Amniotic stem cell (primary cell): ENCODE data around the gene MIPOL1.
"Not testable (repeated sequence)": the region's sequence is repeated elsewhere in the genome, so short reads cannot be mapped to it uniquely, and the experiment has no call there.

Experiments used
- DNase-seq: peaks from one replicate; lab custom pipeline; 2025; lab: John Stamatoyannopoulos, UW

Gene MIPOL1

DNA sequence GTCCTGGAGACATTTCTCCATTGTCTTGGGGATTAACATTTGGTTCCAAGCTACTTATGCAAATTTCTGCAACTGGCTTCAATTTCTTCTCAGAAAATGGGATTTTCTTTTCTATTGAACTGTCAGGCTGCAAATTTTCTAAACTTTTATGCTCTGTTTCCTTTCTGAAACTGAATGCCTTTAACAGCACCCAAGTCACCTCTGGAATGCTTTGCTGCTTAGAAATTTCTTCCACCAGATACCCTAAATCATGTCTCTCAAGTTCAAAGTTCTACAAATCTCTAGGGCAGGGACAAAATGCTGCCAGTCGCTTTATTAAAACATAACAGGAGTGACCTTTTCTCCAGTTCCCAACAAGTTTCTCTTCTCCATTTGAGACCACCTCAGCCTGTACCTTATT is 264.7 kb downstream of the MIPOL1 start:
- not testable (repeated sequence) for DNase-seq

DNA sequence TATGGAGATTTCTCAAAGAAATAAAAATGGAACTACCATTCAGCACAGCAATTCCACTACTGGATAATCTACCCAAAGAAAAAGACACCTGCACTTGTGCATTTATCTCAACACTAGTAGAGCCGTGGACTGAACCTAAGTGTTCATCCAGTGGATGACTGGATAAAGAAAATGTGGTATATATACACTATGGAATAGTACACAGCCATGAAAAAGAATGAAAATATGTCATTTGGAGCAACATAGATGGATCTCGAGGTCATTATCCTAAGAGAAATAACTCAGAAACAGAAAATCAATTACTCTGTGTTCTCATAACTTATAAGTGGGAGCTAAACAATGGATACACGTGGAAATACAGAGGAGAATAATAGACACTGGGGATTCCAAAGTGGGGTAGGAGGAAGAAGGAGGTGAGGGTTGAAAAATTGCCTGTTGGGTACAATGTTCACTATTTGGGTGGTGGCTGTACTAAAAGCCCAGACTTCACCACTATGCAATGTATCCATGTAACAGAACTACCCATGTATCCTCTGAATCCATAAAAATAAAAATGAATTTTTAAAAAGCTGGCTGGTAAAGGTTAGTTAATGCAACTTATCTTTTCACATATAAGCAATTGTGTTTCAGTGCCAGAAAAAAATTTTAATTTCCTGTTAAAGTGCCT is 266.6 kb downstream of the MIPOL1 start:
- DNase-seq = no peak

DNA sequence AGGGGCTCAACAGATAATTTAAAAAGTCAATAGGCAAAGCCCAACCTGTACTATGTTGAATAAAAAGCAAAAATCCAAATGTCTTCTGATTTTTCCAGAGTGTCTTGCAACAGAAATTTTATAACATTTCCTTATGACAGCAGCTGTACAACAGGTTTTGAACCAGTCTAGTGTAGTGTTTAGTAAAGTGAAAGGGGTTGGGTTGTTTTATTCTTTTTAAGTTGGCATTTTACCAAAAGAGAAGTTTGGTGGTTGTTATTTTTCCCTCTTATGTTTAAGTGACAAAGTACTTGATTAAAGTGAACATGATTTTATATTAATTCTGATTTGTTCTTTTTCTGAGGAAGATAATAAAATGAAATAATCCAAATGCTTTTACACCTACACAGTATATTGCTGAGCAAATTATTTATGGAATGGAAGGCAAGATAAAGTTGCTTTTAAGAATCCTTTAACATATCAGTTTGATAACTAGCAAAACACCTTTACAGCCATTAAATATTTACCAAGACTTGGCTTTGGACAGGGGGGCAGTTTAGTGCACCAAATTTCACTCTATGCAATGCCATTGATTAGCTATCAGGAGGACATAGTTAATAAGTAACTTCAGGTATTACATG is 268.4 kb downstream of the MIPOL1 start:
- DNase-seq = no peak

DNA sequence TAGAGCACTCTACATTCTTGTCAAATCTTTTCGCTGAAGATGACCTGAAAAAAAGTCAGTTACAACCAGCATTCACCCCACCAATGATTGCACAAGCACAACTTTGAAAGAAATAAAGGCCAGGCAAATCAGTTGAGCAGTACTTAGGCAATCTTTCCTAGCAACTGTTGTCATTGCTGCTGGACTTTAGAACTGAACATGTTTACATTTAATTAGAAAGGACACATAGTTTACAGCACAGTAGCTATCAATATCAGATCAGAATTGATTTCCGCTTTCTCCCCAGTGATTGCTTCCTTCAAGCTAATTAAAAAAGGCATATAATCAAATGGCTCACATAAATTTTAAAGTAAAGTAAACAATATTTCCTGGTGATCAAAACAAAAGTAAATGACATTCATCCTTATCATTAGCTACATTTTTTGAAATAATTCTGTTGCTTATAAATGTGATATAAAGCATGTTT is 268.9 kb downstream of the MIPOL1 start:
- no peak for DNase-seq

DNA sequence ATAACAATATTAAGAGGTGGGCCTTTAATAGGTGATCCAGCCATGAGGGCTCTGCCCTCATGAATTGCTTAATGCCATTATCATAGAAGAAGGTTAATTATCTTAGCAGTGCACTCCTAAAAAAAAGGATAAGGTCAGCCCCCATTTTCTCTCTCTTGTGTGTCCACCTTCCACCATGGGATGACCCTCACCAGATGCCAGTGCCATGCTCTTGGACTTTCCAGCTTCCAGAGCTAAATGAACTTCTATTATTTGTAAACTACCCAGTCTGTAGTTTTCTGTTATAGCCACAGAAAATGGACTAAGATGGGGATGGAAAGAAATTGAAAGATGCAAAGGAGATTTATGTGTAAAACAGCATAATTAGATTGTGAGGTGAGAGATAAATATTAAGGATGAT is 271.9 kb downstream of the MIPOL1 start:
- no peak for DNase-seq

DNA sequence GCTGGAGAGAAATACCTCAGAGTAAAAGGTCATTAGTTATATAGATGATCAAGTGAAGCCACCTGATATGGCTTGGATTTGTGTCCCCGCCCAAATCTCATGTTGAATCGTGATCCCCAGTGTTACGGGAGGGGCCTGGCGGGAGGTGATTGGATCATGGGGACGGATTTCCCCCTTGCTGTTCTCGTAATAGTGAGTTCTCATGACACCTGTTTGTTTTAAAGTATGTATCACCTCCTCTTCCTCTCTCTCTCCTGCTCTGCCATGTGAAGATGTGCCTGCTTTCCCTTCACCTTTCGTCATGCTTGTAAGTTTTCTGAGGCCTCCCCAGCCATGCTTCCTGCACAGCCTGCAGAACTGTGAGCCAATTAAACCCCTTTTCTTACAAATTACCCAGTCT is 272.5 kb downstream of the MIPOL1 start:
- no peak for DNase-seq

DNA sequence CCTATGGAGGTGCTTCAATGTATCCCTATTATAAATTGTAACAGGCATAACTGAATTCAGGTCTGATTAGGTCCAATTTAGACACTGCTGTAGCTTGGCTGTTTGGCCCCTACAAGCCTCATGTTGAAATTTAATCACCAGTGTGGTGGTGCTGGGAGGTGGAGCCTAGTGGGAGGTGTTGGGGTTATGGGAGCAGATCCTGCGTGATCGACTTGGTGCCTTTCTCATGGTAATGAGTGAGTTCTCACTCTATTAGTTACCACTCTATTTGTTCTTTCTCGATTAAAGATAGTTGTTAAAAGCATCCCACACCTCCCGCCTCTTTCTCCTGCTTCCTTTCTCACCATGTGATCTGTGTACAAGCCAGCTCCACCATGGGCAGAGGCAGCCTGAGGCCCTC is 275.2 kb downstream of the MIPOL1 start:
- DNase-seq = no peak

DNA sequence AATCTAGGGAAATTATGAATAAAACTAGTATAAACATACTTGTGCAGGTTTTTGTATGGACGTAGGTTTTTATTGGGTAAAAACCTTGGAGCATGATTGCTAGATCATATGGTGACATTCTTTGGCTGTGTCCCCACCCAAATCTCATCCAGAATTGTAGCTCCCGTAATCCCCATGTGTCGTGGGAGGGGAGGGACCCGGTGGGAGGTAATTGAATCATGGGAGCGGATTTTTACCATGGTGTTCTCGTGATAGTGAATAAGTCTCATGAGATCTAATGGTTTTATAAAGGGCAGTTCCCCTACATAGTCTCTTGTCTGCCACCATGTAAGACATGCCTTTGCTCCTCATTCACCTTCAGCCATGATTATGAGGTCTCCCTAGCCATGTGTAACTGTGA is 276.5 kb downstream of the MIPOL1 start:
- DNase-seq = no peak

DNA sequence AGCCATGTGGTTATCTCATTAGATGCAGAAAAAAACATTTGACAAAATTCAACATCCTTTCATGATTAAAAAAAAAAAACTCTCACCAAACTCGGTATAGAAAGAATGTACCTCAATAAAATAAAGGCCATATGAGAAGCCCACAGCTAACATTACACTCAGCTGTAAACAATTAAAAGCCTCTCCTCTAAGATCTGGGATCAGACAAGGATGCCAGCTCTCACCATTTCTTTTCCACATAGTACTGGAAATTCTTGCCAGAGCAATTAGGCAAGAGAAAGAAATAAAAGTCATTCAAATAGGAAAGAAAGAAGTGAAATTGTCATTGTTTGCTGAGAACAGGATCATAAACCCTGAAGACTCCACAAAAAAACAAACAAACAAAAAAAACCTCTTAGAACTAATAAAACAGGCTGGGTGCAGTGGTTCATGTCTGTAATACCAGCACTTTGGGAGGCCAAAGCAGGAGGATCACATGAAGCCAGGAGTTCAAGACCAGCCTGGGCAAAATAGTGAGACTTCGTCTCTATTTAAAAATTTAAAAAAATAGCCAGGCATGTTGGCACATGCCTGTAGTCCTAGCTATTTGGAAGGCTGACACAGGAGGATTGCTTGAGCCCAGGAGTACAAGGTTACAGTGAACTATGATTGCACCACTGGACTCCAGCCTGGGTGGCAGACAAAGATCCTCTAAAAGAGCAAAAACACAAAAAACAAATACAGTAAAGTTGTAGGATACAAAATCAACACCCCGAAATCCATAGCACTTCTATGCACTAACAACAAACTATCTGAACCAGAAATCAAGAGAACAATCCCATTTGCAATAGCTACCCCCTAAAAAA is 282.9 kb downstream of the MIPOL1 start:
- DNase-seq = no peak

DNA sequence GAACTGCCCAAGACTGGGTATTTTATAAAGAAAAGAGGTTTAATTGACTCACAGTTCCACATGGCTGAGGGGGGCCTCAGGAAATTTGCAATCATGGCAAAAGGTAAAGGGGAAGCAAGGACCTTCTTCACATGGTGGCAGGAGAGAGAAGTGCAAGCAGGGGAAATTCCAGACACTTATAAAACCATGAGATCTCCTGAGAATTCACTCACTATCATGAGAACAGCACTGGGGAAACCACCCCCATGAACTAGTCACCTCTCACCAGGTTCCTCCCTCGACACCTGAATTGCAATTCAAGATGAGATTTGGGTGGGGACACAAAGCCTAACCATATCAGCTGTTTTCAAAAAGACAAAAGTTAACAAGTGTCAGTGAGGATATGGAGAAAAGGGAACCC is 284.7 kb downstream of the MIPOL1 start:
- DNase-seq = no peak

DNA sequence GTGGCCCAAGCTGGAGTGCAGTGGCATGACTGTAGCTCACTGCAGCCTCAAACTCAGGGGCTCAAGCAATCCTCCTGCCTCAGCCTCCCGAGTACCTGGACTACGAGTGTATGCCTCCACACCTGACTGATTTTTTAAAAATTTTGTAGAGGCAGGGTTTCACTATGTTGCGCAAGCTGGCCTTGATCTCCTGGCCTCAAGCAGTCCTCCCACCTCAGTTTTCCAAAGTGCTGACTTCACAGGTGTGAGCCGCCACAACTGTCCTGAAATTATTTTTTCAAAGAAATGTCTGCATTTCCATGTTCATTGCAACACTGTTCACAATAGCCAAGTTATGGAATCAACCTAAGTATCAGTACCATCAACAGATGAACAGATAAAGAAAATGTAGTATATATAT is 285.9 kb downstream of the MIPOL1 start:
- no peak for DNase-seq

DNA sequence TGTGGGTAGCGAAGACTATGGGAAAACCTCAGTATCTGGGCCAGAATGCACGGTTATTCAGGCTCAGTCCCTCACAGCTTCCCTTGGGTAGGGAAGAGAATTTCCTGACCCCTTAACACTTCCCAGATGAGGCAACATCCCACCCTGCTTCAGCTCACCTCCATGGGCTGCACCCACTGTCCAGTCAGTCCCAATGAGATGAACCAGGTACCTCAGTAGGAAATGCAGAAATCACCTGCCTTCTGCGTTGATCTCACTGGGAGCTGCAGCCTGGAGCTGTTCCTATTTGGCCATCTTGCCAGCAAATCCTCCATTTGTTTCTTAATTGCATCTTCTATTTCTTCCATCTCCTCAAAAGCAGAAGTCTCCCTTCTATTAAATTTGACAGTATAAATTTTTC is 292.9 kb downstream of the MIPOL1 start:
- no peak for DNase-seq

DNA sequence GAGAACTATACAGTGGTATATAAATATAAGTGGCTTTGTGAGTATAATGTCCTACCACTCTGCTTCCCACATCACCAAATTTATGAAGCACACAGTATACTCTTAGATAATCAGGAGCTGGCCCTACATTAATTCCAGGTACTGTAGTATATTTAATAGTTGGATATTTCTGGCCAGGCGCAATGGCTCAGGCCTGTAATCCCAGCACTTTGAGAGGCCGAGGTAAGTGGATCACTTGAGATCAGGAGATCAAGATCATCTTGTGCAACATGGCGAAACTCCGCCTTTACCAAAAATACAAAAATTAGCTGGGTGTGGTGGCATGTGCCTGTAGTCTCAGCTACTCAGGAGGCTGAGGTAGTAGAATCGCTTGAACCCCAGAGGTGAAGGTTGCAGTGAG is 293.3 kb downstream of the MIPOL1 start:
- DNase-seq = no peak

DNA sequence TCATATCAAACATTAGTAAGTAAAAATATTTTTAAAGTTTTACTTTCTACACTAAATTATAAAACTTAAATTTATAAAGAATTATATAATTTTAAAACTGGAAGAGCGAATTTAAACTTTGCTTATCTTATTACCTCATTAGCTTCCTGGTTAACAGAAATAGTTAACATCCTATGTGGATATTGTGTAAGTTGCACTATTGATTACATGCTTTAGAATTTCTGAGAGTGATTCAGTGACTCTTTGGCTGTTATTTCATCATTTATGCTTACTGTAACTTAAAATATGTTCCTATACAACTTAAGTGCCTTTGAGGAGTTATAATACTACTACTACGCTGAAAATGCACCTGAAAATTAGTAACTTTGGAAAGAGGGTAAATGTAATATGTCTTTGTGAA is 295.9 kb downstream of the MIPOL1 start:
- DNase-seq = no peak

DNA sequence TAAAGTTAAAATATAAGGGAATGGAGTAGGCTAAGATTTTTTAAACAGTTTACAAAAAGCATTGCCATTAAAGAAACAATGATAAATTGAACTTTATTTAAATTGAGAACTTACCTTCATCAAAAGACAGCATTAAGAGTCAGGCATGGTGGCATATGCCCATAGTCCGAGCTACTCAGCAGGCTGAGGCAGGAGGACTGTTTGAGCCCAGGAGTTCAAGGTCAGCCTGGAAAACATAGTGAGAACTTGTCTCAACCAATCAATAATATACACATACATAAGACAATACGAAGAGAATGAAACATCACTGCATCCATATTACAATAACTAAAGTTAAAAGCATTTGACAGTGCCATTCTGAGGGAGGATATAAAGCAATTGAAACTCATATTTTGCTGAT is 299.7 kb downstream of the MIPOL1 start:
- no peak for DNase-seq

DNA sequence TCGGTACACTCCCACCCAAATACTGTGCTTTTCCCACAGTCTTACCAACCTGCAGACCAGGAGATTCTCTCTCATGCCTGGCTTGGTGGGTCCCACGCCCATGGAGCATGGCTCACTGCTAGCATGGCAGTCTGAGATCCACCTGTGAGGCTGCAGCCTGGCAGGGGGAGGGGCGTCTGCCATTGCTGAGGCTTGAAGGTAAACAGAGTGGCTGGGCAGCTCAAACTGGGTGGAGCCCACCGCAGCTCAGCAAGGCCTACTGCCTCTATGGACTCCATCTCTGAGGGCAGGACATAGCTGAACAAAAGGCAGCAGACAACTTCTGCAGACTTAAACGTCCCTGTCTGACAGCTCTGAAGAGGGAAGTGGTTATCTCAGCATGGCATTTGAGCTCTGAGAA is 304.1 kb downstream of the MIPOL1 start:
- no peak for DNase-seq

DNA sequence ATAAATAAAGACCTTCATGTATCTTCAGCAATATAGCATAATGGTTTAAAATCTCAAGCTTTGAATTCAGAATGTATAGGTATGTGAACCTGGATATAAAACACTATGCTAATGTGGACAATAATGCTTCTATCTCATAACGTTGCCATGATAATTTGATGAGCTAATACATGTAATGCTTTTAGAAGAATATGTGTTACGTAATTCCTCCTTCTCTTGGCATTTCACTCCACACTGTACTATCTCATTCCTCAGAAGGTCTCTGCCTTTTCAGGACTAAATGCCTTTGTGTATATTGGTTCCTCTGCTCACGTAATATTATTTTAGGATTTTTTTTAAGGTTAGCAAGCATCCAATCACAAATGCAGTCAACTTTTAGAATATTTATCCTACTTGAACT is 310.8 kb downstream of the MIPOL1 start:
- no peak for DNase-seq

DNA sequence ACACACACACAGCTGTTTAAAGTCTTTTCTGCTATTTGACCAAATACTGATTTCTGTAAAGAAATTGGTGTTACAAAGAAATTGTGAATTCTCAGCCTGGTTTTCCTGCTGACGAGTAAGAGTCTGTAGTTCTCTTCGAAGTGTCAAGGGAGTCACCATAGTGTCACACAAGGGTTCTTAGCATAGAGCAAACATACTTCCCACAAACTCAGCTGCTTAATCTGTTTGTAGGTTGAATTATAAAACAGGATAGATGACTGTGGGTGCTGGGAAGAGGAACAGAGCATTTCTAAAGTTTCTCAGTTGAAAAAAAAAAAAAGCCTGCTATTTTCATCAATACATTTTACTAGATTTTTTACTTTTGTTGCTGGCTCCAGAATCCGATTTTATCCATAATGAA is 314.4 kb downstream of the MIPOL1 start:
- DNase-seq = no peak

DNA sequence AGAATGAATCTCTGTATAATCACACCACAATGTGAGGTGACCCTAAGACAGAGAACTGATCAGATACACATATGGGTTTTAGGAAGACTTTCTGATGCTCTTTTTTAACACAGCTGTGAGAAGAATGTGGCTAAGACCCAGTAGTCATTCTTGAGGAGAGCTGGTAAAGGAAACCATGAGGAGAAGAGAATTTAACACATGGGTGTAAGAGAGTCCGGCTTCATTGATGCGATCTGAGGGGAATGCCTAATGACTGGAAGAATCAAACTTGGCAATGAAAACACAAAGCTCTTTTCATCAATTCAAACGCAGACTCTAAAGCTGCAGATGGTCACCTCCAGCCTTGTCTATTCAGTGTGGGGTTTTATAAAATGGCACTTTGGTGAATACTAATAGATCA is 318.0 kb downstream of the MIPOL1 start:
- DNase-seq = no peak

DNA sequence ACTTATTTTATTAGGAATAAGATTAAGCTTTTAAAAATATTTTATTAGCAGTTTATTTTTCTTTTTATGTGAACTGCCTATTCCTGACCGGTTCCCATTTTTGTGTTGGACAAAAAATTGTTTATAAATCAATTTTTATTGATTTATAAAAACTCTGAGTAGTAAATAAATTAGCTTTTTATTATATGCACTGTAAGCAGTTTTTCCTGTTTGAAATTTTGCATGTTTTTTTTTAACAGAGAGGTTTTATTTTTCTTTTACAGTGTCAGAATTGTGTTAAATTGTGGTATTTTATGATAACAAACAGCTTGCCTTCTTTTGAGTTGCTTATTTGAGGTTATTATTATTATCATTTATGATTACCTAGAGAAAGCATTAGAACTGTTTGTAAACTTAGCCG is 329.3 kb downstream of the MIPOL1 start:
- no peak for DNase-seq

DNA sequence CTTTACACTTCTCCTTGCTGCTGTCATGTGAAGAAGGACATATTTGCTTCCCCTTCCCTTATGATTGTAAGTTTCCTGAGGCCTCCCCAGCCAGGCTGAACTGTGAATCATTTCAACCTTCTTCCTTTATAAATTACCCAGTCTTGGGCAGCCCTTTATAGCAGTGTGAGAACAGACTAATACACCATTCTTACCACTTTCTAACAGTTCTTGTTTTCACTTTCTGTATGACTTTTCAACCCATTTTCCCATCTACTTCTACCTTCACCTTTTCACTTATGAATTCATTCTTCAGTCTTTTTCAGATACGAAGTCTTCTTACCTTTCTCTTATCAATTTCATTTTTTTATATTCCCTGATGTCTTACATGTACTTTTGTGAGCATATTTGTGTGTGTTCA is 342.3 kb downstream of the MIPOL1 start:
- DNase-seq = no peak

DNA sequence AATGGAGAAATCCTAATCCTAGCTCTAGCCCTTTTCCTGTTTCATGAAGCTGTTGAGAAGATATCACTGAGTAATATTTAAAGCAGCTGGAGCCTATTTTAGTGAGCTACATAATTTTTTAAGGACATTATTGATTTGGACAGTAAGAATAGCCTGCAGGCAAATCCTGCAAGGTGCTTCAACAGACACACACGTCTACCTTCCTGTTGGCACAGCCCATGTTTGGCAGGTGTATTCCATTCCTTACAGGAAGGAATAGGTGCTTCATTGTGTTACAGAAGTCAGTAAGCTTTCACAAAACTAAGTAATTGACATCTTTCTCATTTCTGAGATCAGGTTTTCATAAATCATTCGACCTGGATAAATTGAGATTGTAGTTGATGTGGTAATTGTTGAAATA is 346.7 kb downstream of the MIPOL1 start:
- no peak for DNase-seq

DNA sequence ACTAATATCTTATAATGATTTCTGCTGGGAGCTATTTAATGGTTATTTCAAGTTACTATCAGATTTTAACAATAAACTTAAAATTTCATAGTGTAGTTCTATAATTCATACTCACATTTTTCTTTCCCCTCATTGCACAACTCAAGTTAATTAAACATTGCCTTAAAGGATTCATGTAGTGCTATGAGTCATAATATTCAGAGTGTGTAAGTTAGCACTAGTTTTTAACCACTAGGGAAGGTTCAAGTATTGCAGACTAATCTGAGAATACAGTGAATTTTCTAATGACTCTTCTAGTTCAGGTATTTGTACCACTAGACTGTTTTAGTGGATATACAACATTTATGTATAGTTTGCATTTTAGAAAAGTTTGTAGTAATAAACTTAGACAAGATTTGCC is 347.4 kb downstream of the MIPOL1 start:
- no peak for DNase-seq
